OCI-LY1 (cell line): ENCODE measurements around the gene ISCU.
"Not testable (repeated sequence)": the region's sequence is repeated elsewhere in the genome, so short reads cannot be mapped to it uniquely, and the experiment has no call there.

Source experiments
- H2AFZ ChIP-seq: fragments of 200-600 bp; sonication (generic), shearing (Covaris generic); 2 replicates; pipeline ENCODE4 v1.6.0; 2014; ENCODE audit warnings: antibody characterized with exemption, mild to moderate bottlenecking, low read length
- H3F3A ChIP-seq: fragments of 200-600 bp; sonication (generic), shearing (Covaris generic); 2 replicates; pipeline ENCODE4 v1.6.0; 2014; ENCODE audit warnings: mild to moderate bottlenecking, antibody characterized with exemption, low read length, moderate library complexity; ENCODE audit not compliant: insufficient read depth
- H3K27ac ChIP-seq: fragments of 200-600 bp; sonication (generic); 2 replicates; pipeline ENCODE4 v1.5.1; 2014; ENCODE audit warnings: low read length, mixed run types, mild to moderate bottlenecking, low read depth; ENCODE audit not compliant: poor library complexity, severe bottlenecking
- H3K27me3 ChIP-seq: fragments of 200-600 bp; sonication (generic); 2 replicates; pipeline ENCODE4 v1.6.0; 2014; ENCODE audit warnings: antibody characterized with exemption, mild to moderate bottlenecking, low read length, moderate library complexity; ENCODE audit not compliant: insufficient read depth
- H3K36me3 ChIP-seq: fragments of 200-600 bp; sonication (generic); 2 replicates; pipeline ENCODE4 v1.6.1; 2014; ENCODE audit warnings: mild to moderate bottlenecking, antibody characterized with exemption, low read length, moderate library complexity, mixed read lengths; ENCODE audit not compliant: insufficient read depth
- H3K4me1 ChIP-seq: fragments of 200-600 bp; sonication (generic); 2 replicates; pipeline ENCODE4 v1.5.1; 2014; ENCODE audit warnings: mild to moderate bottlenecking, low read length, moderate library complexity; ENCODE audit not compliant: insufficient read depth, severe bottlenecking
- H3K4me2 ChIP-seq: fragments of 200-600 bp; sonication (generic), shearing (Covaris generic); 2 replicates; pipeline ENCODE4 v1.6.1; 2014; ENCODE audit warnings: low read length
- H3K4me3 ChIP-seq: fragments of 200-600 bp; sonication (generic); 2 replicates; pipeline ENCODE4 v1.5.1; 2014; ENCODE audit warnings: low read length, low read depth, mild to moderate bottlenecking, mixed read lengths; ENCODE audit not compliant: poor library complexity, severe bottlenecking
- H3K79me2 ChIP-seq: fragments of 200-600 bp; shearing (Covaris generic); 2 replicates; pipeline ENCODE4 v1.6.1; 2016; ENCODE audit warnings: mixed run types, low read length, mixed read lengths; ENCODE audit not compliant: insufficient read depth
- H3K9ac ChIP-seq: fragments of 200-600 bp; sonication (generic), shearing (Covaris generic); 2 replicates; pipeline ENCODE4 v1.6.1; 2014; ENCODE audit warnings: mild to moderate bottlenecking, low read length, mixed read lengths
- H3K9me2 ChIP-seq: fragments of 200-600 bp; sonication (generic), shearing (Covaris generic); 2 replicates; pipeline ENCODE4 v1.6.1; 2014; ENCODE audit warnings: low read depth, mild to moderate bottlenecking, low read length, mixed read lengths
- H3K9me3 ChIP-seq: fragments of 200-600 bp; shearing (Covaris generic); 2 replicates; pipeline ENCODE4 v1.6.1; 2014; ENCODE audit warnings: low read length, mixed read lengths
- H4K20me1 ChIP-seq: fragments of 200-600 bp; sonication (generic), shearing (Covaris generic); 2 replicates; pipeline ENCODE4 v1.6.0; 2016; ENCODE audit warnings: mild to moderate bottlenecking, low read length; ENCODE audit not compliant: insufficient read depth
- EZH2 ChIP-seq: fragments of 200-600 bp; sonication (generic), shearing (Covaris generic); IDR thresholded peaks from 2 replicates; pipeline ENCODE4 v1.8.0; 2017; ENCODE audit warnings: borderline replicate concordance, mixed run types, mild to moderate bottlenecking, antibody characterized with exemption, low read length, moderate library complexity, mixed read lengths
- TF ChIP-seq, protein P1 (sequence below): fragments of 200-600 bp; sonication (generic), shearing (Covaris generic); IDR thresholded peaks from 2 replicates; pipeline ENCODE4 v1.5.1; 2017; ENCODE audit warnings: mild to moderate bottlenecking, antibody characterized with exemption, low read length, moderate library complexity, mixed read lengths

Gene ISCU

DNA sequence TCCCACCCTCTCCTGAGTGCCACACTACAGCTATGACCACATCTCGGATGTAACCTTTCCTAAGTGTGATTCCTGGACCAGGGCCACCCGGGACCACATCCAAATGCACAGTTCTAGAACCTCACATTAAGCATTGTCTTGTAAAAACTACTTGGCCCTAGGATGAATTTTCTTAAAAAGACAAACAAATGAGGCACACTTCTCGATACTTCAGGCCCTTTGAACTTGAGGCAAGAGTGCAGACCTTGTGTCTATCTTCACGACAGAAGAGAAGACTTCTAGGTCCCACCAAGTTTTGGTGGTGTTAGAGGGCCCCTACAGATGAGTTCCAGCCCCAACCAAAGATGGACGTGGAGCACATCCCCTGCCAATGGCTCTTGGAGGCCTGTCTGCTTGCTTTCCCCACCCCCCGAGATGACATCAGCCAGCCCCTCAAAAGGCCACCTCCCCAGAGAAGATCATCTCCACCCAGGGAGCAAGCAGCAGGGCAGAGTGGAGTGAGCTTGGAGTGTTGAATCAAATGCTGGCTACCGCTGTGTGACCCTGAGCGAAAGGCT, 9.3 kb downstream of the ISCU start:
- Histone ChIP-seq H4K20me1 (no peaks in the 10 kb centered on the region), H3K27ac (no peak overlapping the region), H3K79me2 (no peaks in the 10 kb centered on the region), H3K9me2 (no peaks in the 10 kb centered on the region), H3K4me2 (no peak overlapping the region), H3K9me3 (no peaks in the 10 kb centered on the region), H3K4me3 (no peak overlapping the region), H2AFZ (no peak overlapping the region), H3F3A (no peaks in the 10 kb centered on the region), H3K27me3 (no peaks in the 10 kb centered on the region), H3K36me3 (peaks cover 20% of the 10 kb centered on the region; the same call in 1 of the 2 replicates), H3K9ac (no peak overlapping the region), H3K4me1 (peaks cover 36% of the 10 kb centered on the region)
- TF ChIP-seq EZH2 = no peak
- TF ChIP-seq, protein P1, sequence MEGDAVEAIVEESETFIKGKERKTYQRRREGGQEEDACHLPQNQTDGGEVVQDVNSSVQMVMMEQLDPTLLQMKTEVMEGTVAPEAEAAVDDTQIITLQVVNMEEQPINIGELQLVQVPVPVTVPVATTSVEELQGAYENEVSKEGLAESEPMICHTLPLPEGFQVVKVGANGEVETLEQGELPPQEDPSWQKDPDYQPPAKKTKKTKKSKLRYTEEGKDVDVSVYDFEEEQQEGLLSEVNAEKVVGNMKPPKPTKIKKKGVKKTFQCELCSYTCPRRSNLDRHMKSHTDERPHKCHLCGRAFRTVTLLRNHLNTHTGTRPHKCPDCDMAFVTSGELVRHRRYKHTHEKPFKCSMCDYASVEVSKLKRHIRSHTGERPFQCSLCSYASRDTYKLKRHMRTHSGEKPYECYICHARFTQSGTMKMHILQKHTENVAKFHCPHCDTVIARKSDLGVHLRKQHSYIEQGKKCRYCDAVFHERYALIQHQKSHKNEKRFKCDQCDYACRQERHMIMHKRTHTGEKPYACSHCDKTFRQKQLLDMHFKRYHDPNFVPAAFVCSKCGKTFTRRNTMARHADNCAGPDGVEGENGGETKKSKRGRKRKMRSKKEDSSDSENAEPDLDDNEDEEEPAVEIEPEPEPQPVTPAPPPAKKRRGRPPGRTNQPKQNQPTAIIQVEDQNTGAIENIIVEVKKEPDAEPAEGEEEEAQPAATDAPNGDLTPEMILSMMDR = no peak

DNA sequence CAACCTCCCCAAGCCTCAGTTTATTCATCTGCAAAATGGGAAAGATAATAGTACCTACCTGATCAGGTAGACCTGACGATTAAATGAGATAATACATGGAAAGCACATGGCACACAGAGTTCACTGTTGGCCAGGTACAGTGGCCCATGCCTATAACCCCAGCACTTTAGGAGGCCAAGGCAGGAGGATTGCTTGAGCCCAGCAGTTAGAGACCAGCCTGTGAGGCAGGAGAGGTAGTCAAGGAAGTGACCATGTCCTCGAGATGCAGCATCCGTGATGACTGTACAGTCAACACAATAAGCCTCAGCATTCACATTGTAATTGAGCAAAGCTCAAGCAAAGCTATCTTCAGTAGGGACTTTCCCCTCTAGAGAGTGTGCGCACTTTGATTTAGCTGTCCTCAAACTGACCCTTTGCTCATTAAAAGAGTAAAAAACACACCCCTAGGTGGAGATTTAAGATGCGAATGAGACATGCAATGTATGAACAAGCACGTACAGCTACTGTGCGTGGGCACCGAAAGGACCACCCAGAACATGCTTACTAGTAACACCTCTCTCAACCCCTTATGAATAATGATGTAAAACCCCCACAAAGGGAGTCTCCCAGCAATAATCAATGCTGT, 9.9 kb downstream of the ISCU start:
- no peak overlapping the region for H3K9ac ChIP-seq
- no peak for TF ChIP-seq EZH2
- TF ChIP-seq, protein P1 = no peak
- no peaks in the 10 kb centered on the region for H3K79me2 ChIP-seq
- no peaks in the 10 kb centered on the region for H3K9me3 ChIP-seq
- H3K4me2 ChIP-seq = no peak overlapping the region
- H3K4me3 ChIP-seq = no peak overlapping the region
- H2AFZ ChIP-seq = no peak overlapping the region
- peaks cover 32% of the 10 kb centered on the region for H3K4me1 ChIP-seq
- H3K9me2 ChIP-seq = no peaks in the 10 kb centered on the region
- no peaks in the 10 kb centered on the region for H3F3A ChIP-seq
- H3K27ac ChIP-seq = no peak overlapping the region
- H3K36me3 ChIP-seq = peaks cover 14% of the 10 kb centered on the region; the same call in 1 of the 2 replicates
- H4K20me1 ChIP-seq = no peaks in the 10 kb centered on the region
- no peaks in the 10 kb centered on the region for H3K27me3 ChIP-seq

DNA sequence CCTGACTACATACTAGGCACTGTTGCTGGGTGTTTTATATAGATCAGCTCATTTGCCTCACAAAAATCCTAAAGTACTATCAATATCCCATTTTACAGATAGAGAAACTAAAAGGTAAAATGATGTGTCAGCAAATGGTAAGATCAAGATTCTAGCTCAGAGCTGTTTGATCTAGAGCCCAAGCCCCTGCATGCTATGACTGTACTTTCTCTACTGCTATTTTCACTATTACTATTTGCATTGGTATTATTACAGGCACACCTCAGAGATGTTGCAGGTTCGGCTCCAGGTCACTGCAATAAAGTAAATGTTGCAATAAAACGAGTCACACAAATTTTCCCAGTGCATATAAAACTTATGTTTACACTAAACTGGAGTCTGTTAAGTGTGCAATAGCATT, 10.9 kb downstream of the ISCU start:
- no peak overlapping the region for H3K27ac ChIP-seq
- TF ChIP-seq EZH2 = no peak
- TF ChIP-seq, protein P1 = no peak
- H2AFZ ChIP-seq = no peak overlapping the region
- H3K4me3 ChIP-seq = no peak overlapping the region
- no peaks in the 10 kb centered on the region for H3K9me2 ChIP-seq
- H3F3A ChIP-seq = no peaks in the 10 kb centered on the region
- H3K4me2 ChIP-seq = no peak overlapping the region
- H3K9me3 ChIP-seq = no peaks in the 10 kb centered on the region
- H3K36me3 ChIP-seq = peaks cover 4% of the 10 kb centered on the region; the same call in 1 of the 2 replicates
- H3K9ac ChIP-seq = no peak overlapping the region
- H3K79me2 ChIP-seq = no peaks in the 10 kb centered on the region
- H4K20me1 ChIP-seq = no peaks in the 10 kb centered on the region
- no peaks in the 10 kb centered on the region for H3K27me3 ChIP-seq
- peaks cover 22% of the 10 kb centered on the region for H3K4me1 ChIP-seq

DNA sequence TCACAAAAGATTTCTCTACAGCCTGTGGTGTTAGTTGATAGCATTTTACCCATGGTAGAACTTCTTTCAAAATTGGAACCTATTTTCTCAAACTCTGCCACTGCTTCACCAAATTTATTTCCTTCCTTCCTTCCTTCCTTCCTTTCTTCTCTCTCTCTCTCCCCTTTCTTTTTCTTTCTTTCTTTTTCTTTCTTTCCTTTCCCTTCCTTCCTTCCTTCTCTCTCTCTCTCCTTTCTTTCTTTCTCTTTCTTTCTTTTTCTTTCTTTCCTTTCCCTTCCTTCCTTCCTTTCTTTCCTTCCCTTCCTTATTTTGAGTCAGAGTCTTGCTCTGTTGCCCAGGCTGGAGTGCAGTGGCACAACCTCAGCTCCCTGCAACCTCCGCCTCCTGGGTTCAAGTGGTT, 11.9 kb downstream of the ISCU start:
- H3F3A ChIP-seq, H2AFZ ChIP-seq, H3K27me3 ChIP-seq, H3K9ac ChIP-seq, H4K20me1 ChIP-seq, H3K4me3 ChIP-seq, H3K4me2 ChIP-seq, H3K27ac ChIP-seq, H3K9me2 ChIP-seq, H3K79me2 ChIP-seq, H3K9me3 ChIP-seq, H3K36me3 ChIP-seq: not testable (repeated sequence)
- peaks cover 12% of the 10 kb centered on the region for H3K4me1 ChIP-seq
